HG03520 (cell line): ENCODE measurements around the gene ZNF341.

ENCODE experiments used
- ATAC-seq: cut with Tn5 transposase; IDR thresholded peaks from one replicate; pipeline ENCODE4 v1.9.1; 2021; ENCODE audit warnings: mild to moderate bottlenecking, moderate library complexity; ENCODE audit not compliant: unreplicated experiment

ZNF341 gene

DNA sequence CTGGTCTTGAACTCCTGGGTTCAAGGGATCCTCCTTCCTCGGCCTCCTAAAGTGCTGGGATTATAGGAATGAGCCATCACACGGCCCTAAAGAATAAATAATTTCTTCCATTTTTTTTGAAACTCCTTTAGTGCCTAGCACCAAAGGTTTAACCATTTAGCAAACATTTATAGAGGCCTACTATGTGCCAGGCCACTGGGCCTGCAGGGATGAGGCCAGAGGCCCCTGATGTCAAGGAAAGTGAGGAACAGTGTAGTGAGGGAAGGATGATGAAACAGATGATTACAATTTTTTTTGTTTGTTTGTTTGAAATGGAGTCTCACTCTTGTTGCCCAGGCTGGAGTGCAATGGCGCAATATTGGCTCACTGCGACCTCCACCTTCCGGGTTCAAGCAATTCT lies 33.8 kb downstream of the ZNF341 start:
- no peak for ATAC-seq

GRCh38 chr20:33766686-33767085 lies 34.9 kb downstream of the ZNF341 start:
- no peak for ATAC-seq

DNA sequence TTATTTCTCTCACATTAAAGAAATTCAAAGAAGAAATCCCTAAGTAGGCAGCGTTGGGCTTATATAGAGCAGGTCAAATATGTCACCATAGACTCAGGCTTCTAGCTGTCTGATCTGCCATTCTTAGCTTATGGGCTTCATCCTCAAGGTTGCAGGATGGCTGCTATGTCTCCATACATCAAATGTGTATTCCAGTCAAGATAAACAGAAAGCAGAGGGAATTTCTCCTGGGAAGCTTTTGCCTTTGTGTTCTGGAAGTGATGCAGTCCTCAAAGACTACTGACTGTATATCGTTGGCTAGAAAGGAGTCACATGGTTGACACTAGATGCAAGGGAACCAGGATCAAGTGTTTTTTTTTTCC lies 36.0 kb downstream of the ZNF341 start:
- ATAC-seq, result no peak

DNA sequence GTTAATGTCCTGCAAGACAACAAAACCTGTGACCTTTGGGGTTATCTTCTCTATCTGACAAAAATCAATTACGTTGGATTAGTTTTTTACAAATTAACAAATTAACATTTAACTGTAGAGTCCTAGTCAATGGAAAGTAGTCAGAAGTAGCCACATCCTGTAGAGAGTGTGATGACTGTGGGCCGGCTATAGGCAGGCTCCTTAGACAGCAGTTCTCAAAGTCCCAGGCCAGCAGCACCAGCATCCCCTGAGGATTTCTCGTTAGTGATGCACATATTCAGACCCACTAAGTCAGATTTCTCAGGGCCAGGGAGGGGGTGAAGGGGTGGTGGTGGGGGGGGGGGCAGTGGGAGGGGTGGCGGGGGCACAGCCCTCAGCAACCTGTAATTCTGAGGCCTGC lies 37.2 kb downstream of the ZNF341 start:
- no peak for ATAC-seq

DNA sequence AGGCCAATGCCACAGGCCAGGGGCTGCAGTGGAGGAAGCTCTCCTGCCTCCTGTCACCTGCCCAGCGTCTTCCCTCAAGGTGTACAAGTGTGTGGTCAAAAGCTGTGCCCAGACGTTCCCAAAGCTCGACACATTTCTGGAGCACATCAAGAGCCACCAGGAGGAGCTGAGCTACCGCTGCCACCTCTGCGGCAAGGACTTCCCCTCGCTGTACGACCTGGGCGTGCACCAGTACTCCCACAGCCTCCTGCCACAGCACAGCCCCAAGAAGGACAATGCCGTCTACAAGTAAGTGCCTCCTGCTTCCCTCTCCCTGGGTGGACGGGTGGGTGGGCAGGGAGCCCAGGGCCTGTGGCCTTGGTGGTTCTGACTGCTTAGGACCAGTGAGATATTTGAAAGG lies 38.2 kb downstream of the ZNF341 start:
- ATAC-seq, result no peak

DNA sequence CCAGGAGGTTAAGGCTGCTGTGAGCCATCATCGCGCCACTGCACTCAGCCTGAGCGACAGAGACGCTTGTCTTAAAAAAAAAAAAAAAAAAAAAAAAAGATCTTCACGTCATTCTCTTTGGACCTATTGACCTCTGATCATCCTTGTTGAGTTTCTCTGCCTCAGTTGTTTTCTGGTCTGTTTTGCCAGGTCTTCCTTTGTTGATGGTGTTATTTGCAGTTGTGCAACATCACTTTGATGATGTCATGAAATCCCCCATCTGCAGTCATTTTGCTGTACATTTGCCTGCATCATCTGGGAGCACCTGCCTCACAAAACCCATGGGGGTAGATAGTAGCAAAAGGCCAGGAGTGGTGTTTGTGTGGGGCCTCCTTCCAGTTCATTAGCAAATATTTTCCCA lies 40.1 kb downstream of the ZNF341 start:
- no peak for ATAC-seq

- ATAC-seq, result no peak
These were observed 40.6 kb downstream of the ZNF341 start for GRCh38 chr20:33772439-33772838.

DNA sequence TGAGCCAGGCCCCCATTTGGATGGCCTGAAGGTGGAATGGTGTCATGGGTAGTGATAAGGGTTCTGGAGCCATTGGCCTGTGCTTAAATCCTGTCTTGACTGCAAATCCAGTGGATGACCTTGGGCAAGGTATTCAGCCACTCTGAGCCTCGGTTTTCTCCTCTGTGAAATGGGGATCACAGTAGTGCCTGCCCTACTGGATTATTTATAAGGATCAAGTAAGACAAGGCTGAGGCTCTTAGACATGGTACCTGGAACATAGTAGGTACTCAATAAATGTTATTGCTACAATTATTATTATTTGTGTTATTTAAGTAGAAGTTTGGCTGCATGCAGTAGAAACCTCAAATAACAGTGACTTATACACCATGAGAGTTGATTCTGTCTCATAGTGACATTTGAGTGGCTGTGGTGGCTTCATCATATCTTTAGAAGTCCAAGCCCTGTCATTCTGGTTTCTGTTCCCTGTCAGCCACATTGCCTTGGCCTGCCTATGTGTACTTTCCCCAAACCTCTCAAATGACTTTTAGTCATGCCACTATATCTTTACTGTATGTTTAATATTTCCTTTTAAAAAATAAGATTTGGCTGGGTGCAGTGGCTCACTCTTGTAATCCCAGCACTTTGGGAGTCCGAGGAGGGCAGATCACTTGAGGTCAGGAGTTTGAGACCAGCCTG lies 41.8 kb downstream of the ZNF341 start:
- ATAC-seq, result no peak

DNA sequence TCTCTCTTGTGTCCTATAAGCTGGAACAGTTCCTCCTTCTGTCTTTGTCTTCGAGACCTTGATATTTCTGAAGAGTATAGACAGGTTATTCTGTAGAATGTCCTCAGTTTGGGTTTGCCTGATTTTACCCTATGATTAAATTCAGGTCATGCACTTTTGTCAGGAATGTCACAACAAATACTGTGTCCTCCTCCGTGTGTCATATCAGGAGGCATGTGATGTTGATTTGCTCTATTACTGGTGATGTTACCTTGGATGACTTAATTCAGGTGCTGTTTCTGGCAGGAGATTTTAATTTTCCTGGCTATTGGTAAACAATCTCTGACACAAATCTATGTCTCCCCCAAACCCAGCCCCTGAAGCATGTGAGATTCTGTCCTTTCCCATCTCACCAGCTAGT lies 46.0 kb downstream of the ZNF341 start:
- no peak for ATAC-seq

- no peak for ATAC-seq
These were observed 49.3 kb downstream of the ZNF341 start for GRCh38 chr20:33781133-33781532.

- ATAC-seq, result no peak
These were observed 50.1 kb downstream of the ZNF341 start for GRCh38 chr20:33781945-33782344.

GRCh38 chr20:33783256-33783655 lies 51.5 kb downstream of the ZNF341 start:
- ATAC-seq, result no peak

DNA sequence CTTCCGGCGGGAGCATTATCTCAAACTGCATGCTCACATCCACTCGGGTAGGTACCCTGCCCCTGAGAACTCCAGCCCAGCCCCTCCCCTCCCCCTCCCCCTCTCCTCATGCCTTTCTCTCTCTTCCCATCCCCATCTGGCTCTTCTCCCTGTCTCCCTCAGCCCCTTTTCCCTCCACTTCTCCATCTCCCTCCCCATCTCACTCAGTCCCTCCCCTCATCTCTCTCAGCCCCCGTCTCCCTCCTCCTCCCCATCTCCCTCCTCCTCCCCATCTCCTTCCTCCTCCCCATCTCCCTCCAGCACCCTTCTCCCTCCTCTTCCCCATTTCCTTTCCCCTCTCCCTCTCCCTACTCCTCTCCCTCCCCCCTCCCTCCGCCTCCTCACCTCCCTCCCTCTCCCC lies 52.0 kb downstream of the ZNF341 start:
- no peak for ATAC-seq

DNA sequence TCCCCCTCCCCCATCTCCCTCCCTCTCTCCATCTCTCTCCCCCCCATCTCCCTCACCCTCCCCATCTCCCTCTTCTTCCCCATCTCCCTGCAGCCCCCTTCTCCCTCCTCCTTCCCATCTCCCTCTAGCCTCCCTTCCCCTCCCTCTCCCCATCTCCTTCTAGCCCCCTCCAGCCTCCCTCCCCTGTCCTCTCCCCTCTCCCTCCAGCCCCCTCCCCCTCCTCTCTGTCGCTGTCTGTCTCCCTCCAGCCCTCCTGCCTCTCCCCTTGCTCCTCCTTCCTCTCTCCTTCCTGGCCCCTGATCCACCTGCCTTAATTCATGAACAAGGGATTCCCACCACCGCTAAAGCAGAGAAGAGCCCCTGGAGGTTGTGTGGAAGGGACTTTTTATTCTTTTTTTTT lies 52.4 kb downstream of the ZNF341 start:
- no peak for ATAC-seq

- ATAC-seq, result no peak
These were observed 53.7 kb downstream of the ZNF341 start for GRCh38 chr20:33785503-33785902.

- ATAC-seq, result no peak
These were observed 55.6 kb downstream of the ZNF341 start for GRCh38 chr20:33787253-33787891.

- no peak for ATAC-seq
These were observed 56.7 kb downstream of the ZNF341 start for GRCh38 chr20:33788351-33789049.

GRCh38 chr20:33789109-33789857 lies 57.5 kb downstream of the ZNF341 start:
- no peak for ATAC-seq

DNA sequence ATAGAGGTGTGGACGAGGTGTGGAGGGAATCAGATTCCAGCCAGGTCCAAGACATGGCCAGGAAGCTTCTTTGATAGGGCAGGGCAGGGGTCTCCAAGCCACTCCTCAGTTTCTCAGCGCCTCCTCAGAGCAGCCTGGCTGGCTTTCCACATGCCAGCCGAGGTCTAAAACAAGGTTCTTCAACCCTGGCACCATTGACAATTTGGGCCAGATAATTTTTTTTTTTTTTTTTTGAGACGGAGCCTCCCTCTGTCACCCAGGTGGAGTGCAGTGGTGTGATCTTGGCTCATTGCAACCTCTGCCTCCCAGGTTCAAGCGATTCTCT lies 58.0 kb downstream of the ZNF341 start:
- no peak for ATAC-seq

DNA sequence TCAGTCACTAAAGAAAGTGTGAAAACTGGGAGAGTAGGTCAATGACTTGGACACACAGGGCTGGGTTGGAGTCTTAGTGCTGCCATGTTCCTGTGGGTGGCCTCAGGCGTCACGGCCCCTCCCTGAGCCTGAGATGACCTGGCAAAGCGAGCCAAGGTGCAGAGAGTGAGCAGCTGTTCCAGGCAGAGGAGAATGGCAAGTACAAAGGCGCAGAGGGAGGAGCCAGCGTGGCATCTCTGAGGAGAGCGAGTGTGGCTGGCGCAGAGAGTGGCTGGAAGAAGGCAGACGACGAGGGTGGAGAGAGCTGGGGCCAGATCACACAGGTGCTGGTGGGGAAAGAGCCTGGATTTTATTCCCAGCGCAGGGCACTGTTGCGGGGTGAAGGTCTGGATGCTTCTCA lies 58.8 kb downstream of the ZNF341 start:
- ATAC-seq, result no peak

- no peak for ATAC-seq
These were observed 59.2 kb downstream of the ZNF341 start for GRCh38 chr20:33791021-33791420.

GRCh38 chr20:33791540-33791939 lies 59.7 kb downstream of the ZNF341 start:
- no peak for ATAC-seq
